Measurements from ENCODE around the gene KIAA1958. TPM values are rescaled to one million over a fixed set of nuclear protein-coding genes. Genes with fewer than 3 reads are reported as not detected.

KIAA1958 gene
- total RNA-seq, 1 experiment from 2014 or later = 28.6 TPM

DNA sequence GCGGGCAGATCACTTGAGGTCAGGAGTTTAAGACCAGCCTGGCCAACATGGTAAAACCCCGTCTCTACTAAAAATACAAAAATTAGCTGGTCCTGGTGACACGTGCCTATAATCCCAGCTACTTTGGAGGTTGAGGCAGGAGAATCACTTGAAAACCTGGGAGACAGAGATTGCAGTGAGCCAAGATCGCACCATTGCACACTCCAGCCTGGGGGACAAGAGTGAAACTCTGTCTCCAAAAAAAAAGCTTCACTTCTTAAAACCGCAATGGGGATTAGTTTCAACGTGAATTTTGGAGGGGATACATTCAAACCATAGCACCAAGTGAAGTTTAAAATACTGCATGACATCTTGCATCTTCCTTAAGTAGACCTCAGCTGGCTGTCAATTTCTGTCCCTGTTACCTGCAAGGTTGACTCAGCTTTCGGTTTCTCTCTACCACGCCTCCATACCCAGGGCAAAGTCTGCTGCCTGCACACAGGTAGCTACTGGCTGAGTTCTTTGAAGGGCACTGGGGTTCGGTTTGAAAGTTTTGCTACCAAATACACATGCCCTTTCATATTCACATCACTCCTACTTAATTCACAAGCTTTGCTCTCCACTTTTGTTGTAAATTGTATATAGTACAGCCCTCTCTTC is 69.3 kb downstream of the KIAA1958 start:
- intact Hi-C loops (cut with micrococcal nuclease; ENCODE audit: unreplicated experiment) = no loop called here
- no TSS peak for BruUV-seq (replicated peaks)

DNA sequence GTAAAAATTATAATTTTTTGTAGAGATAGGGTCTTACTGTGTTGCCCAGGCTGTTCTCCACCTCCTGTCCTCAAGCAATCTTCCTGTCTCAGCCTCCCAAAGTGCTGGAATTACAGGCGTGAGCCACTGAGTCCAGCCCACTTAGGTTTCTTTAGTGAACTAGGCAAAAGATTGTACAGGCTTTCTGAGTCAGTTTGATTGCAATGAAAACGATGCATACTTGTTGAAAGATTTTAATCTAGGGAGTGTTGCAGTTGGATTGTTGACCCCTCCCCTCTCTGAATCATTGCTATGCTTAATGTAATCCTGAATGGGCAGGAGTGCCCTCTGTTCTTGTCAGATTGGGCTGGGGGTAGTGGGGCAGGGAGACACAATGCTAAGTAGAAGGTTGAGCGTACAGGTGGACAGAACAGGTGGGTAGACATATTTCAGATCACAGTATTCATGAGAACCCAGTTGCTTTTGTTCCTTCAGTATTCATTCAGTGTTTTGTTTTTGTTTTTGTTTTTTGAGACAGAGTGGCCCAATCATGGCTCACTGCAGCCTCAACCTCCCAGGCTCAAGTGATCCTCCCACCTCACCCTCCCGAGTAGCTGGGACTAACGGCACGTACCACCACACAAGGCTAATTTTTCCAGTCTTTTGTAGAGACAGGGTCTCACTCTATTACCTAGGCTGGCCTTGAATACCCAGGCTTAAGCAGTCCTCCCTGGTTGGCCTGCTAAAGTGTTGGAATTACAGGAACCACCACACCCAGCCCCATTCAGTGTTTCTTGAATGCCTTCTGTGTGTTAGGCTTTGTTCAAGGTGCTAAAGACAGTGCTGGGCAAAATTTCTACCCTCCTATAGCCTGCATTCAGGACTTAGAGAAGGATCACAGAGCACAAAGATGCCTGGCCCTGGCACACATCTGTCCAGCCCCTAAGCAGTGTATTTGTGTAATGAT is 70.1 kb downstream of the KIAA1958 start:
- BruUV-seq (replicated peaks) = no TSS peak

More for the DNA sequence above, 69.3 kb downstream of the KIAA1958 start:
- no peak for DNase-seq (ENCODE audit: low spot score)
- Histone ChIP-seq H3K27ac (ENCODE audit: low read depth, low read length, poor library complexity, severe bottlenecking) (no peak overlapping the region), H3K27me3 (replicated peaks; ENCODE audit: insufficient read depth, low read depth, low read length, poor library complexity) (no peaks in the 10 kb centered on the region), H3K4me3 (ENCODE audit: low read depth, low read length, poor library complexity, severe bottlenecking) (no peak overlapping the region), H3K36me3 (ENCODE audit: insufficient read depth, low read length, poor library complexity, severe bottlenecking) (no peaks in the 10 kb centered on the region), H3K4me1 (ENCODE audit: insufficient read depth, low read length, poor library complexity, severe bottlenecking) (peaks cover 22% of the 10 kb centered on the region), H3K9me3 (ENCODE audit: low read depth, low read length, poor library complexity, severe bottlenecking) (no peaks in the 10 kb centered on the region)
- ChIA-PET CTCF (no interaction called here), POLR2A (ENCODE audit: low non-redundant PET) (no interaction called here)
- TF ChIP-seq EZH2 (IDR thresholded peaks at IDR 0.05; ENCODE audit: borderline replicate concordance, low read depth, low read length, poor library complexity, severe bottlenecking) = no peak
- TF ChIP-seq, protein P1, sequence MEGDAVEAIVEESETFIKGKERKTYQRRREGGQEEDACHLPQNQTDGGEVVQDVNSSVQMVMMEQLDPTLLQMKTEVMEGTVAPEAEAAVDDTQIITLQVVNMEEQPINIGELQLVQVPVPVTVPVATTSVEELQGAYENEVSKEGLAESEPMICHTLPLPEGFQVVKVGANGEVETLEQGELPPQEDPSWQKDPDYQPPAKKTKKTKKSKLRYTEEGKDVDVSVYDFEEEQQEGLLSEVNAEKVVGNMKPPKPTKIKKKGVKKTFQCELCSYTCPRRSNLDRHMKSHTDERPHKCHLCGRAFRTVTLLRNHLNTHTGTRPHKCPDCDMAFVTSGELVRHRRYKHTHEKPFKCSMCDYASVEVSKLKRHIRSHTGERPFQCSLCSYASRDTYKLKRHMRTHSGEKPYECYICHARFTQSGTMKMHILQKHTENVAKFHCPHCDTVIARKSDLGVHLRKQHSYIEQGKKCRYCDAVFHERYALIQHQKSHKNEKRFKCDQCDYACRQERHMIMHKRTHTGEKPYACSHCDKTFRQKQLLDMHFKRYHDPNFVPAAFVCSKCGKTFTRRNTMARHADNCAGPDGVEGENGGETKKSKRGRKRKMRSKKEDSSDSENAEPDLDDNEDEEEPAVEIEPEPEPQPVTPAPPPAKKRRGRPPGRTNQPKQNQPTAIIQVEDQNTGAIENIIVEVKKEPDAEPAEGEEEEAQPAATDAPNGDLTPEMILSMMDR (conservative IDR thresholded peaks at IDR 0.05; ENCODE audit: low read depth, low read length) = no peak

DNA sequence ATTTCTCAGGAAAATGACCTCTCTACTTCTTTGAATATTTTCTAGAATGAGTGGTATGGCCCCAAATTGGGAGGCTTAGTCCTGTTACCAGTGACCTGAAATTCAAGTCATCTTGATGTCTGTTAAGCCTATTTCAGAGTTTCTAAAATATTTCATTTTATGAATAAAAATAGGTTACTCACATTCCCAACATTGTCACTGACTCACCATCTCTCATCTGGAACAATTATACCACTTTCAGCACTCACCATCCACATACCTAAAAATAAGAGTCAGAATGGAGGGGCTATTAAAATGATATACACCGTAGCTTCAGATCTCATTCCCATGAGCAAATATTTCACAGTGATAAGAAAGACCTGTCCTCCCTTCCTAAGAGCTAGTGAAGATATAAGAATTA is 71.8 kb downstream of the KIAA1958 start:
- DNase-seq (ENCODE audit: low spot score) = no peak
- ChIA-PET POLR2A (ENCODE audit: low non-redundant PET) (interaction anchor here (0.6 kb wide), 1 partner anchor 11 kb away, joined by 5 read pairs; no protein-coding TSS in a partner anchor), CTCF (no interaction called here)
- no TSS peak for BruUV-seq (replicated peaks)
- H3K36me3 ChIP-seq (ENCODE audit: insufficient read depth, low read length, poor library complexity, severe bottlenecking) = no peaks in the 10 kb centered on the region
- no peak for TF ChIP-seq EZH2 (IDR thresholded peaks at IDR 0.05; ENCODE audit: borderline replicate concordance, low read depth, low read length, poor library complexity, severe bottlenecking)
- TF ChIP-seq, protein P1 (conservative IDR thresholded peaks at IDR 0.05; ENCODE audit: low read depth, low read length) = no peak
- peaks cover 6% of the 10 kb centered on the region for H3K4me1 ChIP-seq (ENCODE audit: insufficient read depth, low read length, poor library complexity, severe bottlenecking)
- H3K27me3 ChIP-seq (replicated peaks; ENCODE audit: insufficient read depth, low read depth, low read length, poor library complexity) = no peaks in the 10 kb centered on the region
- intact Hi-C loops (cut with micrococcal nuclease; ENCODE audit: unreplicated experiment) = no loop called here
- H3K4me3 ChIP-seq (ENCODE audit: low read depth, low read length, poor library complexity, severe bottlenecking) = no peak overlapping the region
- no peak overlapping the region for H3K27ac ChIP-seq (ENCODE audit: low read depth, low read length, poor library complexity, severe bottlenecking)
- H3K9me3 ChIP-seq (ENCODE audit: low read depth, low read length, poor library complexity, severe bottlenecking) = no peaks in the 10 kb centered on the region

More for the DNA sequence above, 70.1 kb downstream of the KIAA1958 start:
- ChIA-PET CTCF (no interaction called here), POLR2A (ENCODE audit: low non-redundant PET) (no interaction called here)
- no peak for DNase-seq (ENCODE audit: low spot score)
- TF ChIP-seq EZH2 (IDR thresholded peaks at IDR 0.05; ENCODE audit: borderline replicate concordance, low read depth, low read length, poor library complexity, severe bottlenecking) = no peak
- TF ChIP-seq, protein P1 (conservative IDR thresholded peaks at IDR 0.05; ENCODE audit: low read depth, low read length) = no peak
- Histone ChIP-seq H3K4me1 (ENCODE audit: insufficient read depth, low read length, poor library complexity, severe bottlenecking) (peaks cover 14% of the 10 kb centered on the region), H3K27ac (ENCODE audit: low read depth, low read length, poor library complexity, severe bottlenecking) (no peak overlapping the region), H3K27me3 (replicated peaks; ENCODE audit: insufficient read depth, low read depth, low read length, poor library complexity) (no peaks in the 10 kb centered on the region), H3K4me3 (ENCODE audit: low read depth, low read length, poor library complexity, severe bottlenecking) (no peak overlapping the region), H3K36me3 (ENCODE audit: insufficient read depth, low read length, poor library complexity, severe bottlenecking) (no peaks in the 10 kb centered on the region), H3K9me3 (ENCODE audit: low read depth, low read length, poor library complexity, severe bottlenecking) (no peaks in the 10 kb centered on the region)
- intact Hi-C loops (cut with micrococcal nuclease; ENCODE audit: unreplicated experiment) = no loop called here
